Measurements from ENCODE around the gene CDC23. TPM values are rescaled to one million over a fixed set of nuclear protein-coding genes. Genes with fewer than 3 reads are reported as not detected.

Gene CDC23
- total RNA-seq, 1 donor from 2014 or later, result 21.5 TPM

DNA sequence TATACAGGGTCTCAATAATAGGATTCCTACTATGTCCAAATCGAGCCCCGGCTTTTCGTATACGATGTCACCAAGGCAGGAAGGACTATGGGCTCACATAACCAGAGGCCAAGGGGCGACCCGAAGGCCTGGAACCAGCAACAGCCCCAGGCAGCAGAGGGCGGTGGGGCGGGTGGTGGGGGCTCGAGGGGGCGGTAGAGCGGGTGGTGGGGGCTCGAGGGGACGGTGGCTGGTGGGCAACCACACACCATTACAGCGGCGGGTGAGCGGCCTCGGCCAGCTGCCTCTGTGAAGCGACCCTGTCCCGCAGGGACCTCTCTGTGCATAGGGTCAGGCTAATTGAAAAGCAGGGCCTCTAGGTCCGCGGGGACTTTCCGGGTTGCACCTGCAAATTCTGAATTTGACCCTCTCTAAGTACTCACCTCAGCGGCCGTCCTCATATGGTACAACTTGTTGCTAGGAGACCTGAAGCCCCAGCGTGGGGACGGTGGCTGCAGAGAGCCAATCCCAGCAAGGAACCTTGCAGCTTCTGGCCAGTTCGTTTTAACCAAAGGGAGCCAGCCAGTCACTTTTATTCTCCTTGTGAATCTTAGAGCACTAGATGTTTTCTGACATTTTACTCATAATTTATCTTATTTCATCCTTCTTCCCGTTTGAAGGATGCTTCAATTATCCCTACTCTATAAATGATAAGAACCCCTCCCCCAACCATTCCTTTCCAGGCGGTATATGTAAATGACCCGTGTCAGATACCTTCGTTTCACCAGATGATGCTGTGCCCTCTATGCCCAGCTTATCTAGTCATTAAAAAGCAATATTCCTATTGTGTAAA lies 74.0 kb downstream of the CDC23 start, which contains the start of gene NME5:
Gene NME5 (minus strand): TSS at position 480 of the 832 bp plus-strand sequence. CDS start 648 bp downstream, outside the sequence.
- TF ChIP-seq CTCF (IDR thresholded peaks at IDR 0.05), result no peak
- Histone ChIP-seq H3K27ac (no peak within 1 kb of the TSS), H3K9me3 (no peaks in the 10 kb centered on the region), H3K27me3 (ENCODE audit: low read depth) (peaks cover 3% of the 10 kb centered on the region), H3K4me1 (peaks cover 6% of the 10 kb centered on the region), H3K4me3 (peak within 1 kb of the TSS; percentile 64), H3K36me3 (no peaks in the 10 kb centered on the region)
- intact Hi-C loops (cut with DNase I), result no loop called here
- DNase-seq (peak; percentile 78), ATAC-seq (peak; percentile 94 to 96)

Other genes with a start within 250 kb of the CDC23 start
- gene FAM13B, start 180.2 kb downstream of the CDC23 start, total RNA-seq, result 42.9 TPM
- gene WNT8A, start 129.3 kb downstream of the CDC23 start, total RNA-seq, result not detected
- 7.3 TPM for gene NME5, start 73.9 kb downstream of the CDC23 start, total RNA-seq
- 56.9 TPM for gene BRD8, start 34.7 kb downstream of the CDC23 start, total RNA-seq
- 1.2 TPM for gene KIF20A, start 34.2 kb downstream of the CDC23 start, total RNA-seq
- 0.53 TPM for gene GFRA3, start 61.3 kb upstream of the CDC23 start, total RNA-seq
- 0.47 TPM for gene CDC25C, start 118.5 kb upstream of the CDC23 start, total RNA-seq
- gene FAM53C, start 124.9 kb upstream of the CDC23 start, total RNA-seq, result 23.3 TPM
- gene KDM3B, start 139.4 kb upstream of the CDC23 start, total RNA-seq, result 67.1 TPM
- gene REEP2, start 225.7 kb upstream of the CDC23 start, total RNA-seq, result 0.80 TPM